Memory B cell (primary cell): ENCODE results near the gene SIAH1.
"Not testable (repeated sequence)": the region's sequence is repeated elsewhere in the genome, so short reads cannot be mapped to it uniquely, and the experiment has no call there.

ENCODE experiments used
- ATAC-seq: fragments of 150-1000 bp; cut with Tn5 transposase; 2 replicates; pipeline ENCODE4 v1.10.0; 2021; ENCODE audit warnings: low read depth, mild to moderate bottlenecking, moderate library complexity
- DNase-seq, 2 donors: peaks; one replicate each; pipeline ENCODE4 v3.0.0; 2022; ENCODE audit warnings: low spot score in 2 of 2
- H3K27ac Mint-ChIP-seq: one replicate; pipeline ENCODE4 v1.8.0; 2022; ENCODE audit warnings: mild to moderate bottlenecking, moderate library complexity, mixed read lengths
- H3K27me3 Mint-ChIP-seq: one replicate; pipeline ENCODE4 v1.8.0; 2022; ENCODE audit warnings: mixed read lengths
- H3K36me3 Mint-ChIP-seq: one replicate; pipeline ENCODE4 v1.8.0; 2022; ENCODE audit warnings: mild to moderate bottlenecking, mixed read lengths
- H3K4me1 Mint-ChIP-seq: one replicate; pipeline ENCODE4 v1.8.0; 2022; ENCODE audit warnings: mixed read lengths
- H3K4me3 Mint-ChIP-seq: one replicate; pipeline ENCODE4 v1.8.0; 2022; ENCODE audit warnings: mild to moderate bottlenecking, moderate library complexity, mixed read lengths
- H3K9me3 Mint-ChIP-seq: one replicate; pipeline ENCODE4 v1.8.0; 2022; ENCODE audit warnings: mixed read lengths

Gene SIAH1

GRCh38 chr16:48366165-48367093 is 18.8 kb downstream of the SIAH1 start:
- Mint-ChIP-seq H3K27ac (peak overlapping the region; percentile 97), H3K27me3 (no peaks in the 10 kb centered on the region), H3K9me3 (no peaks in the 10 kb centered on the region), H3K36me3 (no peaks in the 10 kb centered on the region), H3K4me1 (peaks cover 27% of the 10 kb centered on the region), H3K4me3 (peak overlapping the region; percentile 97)
- DNase-seq (peak; percentile 30 to 56), ATAC-seq (peak; percentile 79)

DNA sequence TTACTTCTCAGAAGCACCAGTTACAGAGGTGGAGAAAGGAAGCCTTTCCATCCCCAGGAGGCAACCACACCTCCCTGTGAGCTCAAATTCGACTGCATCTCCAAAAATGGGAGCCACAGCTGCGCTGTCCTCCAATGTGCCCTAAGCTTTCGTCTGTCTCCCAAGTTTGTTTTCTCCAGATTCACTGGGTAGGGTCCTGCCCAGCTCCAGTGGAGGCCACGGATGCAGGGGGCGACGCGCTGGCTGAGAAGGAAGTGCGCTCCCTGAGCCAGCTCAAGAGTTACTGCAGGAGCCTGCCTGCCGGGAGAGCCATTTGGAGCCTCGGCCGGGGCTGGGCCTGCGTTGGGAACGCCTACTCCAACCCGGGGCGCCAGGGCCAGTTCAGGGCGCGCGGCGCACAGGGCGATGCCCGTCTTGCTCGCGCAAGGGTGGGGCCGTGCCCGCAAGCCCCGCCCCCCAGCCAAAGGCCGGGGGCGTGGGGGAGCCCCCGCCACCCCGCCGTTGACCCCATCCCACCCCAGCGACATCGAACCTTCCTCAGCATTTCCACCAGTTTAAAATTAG is 19.5 kb downstream of the SIAH1 start:
- Mint-ChIP-seq H3K27me3 (no peaks in the 10 kb centered on the region), H3K4me1 (peaks cover 31% of the 10 kb centered on the region), H3K4me3 (peak overlapping the region; percentile 97), H3K9me3 (no peaks in the 10 kb centered on the region), H3K27ac (peak overlapping the region; percentile 97), H3K36me3 (no peaks in the 10 kb centered on the region)
- DNase-seq (peak; percentile 69), ATAC-seq (peak; percentile 87)

- DNase-seq: no peak
- Mint-ChIP-seq H3K36me3 (no peaks in the 10 kb centered on the region), H3K9me3 (no peaks in the 10 kb centered on the region), H3K4me1 (peaks cover 31% of the 10 kb centered on the region), H3K4me3 (peak overlapping the region; percentile 97), H3K27ac (peak overlapping the region; percentile 97), H3K27me3 (no peaks in the 10 kb centered on the region)
- no peak for ATAC-seq
These were observed 20.1 kb downstream of the SIAH1 start for GRCh38 chr16:48365025-48365600.

GRCh38 chr16:48361540-48362144 is 23.6 kb downstream of the SIAH1 start:
- H3K4me1 Mint-ChIP-seq: peaks cover 19% of the 10 kb centered on the region
- no peak overlapping the region for H3K4me3 Mint-ChIP-seq
- DNase-seq: no peak
- H3K36me3 Mint-ChIP-seq: peaks cover 2% of the 10 kb centered on the region
- H3K27ac Mint-ChIP-seq: no peak overlapping the region
- H3K27me3 Mint-ChIP-seq: no peaks in the 10 kb centered on the region
- H3K9me3 Mint-ChIP-seq: no peaks in the 10 kb centered on the region
- no peak for ATAC-seq

DNA sequence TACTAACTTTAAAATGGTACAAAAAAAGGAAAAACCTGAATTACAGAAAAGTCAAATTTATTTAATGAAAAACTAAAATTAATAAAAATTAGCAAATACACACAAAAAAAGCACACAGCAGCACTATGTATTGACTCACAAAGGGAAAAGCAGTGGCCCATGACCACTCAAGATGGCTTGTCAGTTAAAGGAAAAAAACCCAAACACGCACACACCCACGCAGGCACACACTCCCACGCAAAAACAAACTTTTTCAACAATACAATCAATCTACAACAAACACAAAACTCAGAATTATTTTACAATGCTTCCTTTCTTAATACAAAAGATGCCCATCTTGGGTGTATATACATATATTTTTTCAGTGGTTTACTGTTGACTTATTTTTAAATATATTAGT is 24.2 kb downstream of the SIAH1 start:
- no peaks in the 10 kb centered on the region for H3K27me3 Mint-ChIP-seq

DNA sequence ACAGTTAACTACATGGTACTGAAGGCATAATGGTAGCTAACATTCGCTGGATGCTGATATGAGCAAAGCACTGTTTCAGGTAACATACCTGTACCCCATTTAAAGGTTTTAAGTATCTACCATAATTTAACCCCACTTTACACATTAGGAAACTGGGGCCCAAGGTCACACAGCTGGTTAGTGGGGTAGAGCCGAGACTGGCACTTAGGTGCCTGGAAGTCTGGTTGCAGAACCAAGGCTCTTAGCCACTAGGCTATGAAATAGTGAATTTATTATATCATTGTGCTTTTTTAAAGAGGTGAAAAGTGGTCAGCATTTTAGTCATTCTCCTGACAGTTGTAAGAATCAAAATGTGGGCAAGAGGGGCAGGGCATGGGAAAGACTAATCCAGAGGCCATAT is 25.2 kb downstream of the SIAH1 start:
- no peaks in the 10 kb centered on the region for H3K9me3 Mint-ChIP-seq
- H3K27me3 Mint-ChIP-seq: no peaks in the 10 kb centered on the region
- DNase-seq (no peak), ATAC-seq (no peak)
- no peak overlapping the region for H3K4me3 Mint-ChIP-seq
- H3K27ac Mint-ChIP-seq: peak overlapping the region; percentile 28
- H3K36me3 Mint-ChIP-seq: peaks cover 5% of the 10 kb centered on the region
- peaks cover 14% of the 10 kb centered on the region for H3K4me1 Mint-ChIP-seq

More for the DNA sequence above, 24.2 kb downstream of the SIAH1 start:
- Mint-ChIP-seq H3K36me3 (peaks cover 2% of the 10 kb centered on the region), H3K9me3 (no peaks in the 10 kb centered on the region), H3K27ac (no peak overlapping the region), H3K4me1 (peaks cover 17% of the 10 kb centered on the region), H3K4me3 (no peak overlapping the region)
- DNase-seq (no peak), ATAC-seq (no peak)

DNA sequence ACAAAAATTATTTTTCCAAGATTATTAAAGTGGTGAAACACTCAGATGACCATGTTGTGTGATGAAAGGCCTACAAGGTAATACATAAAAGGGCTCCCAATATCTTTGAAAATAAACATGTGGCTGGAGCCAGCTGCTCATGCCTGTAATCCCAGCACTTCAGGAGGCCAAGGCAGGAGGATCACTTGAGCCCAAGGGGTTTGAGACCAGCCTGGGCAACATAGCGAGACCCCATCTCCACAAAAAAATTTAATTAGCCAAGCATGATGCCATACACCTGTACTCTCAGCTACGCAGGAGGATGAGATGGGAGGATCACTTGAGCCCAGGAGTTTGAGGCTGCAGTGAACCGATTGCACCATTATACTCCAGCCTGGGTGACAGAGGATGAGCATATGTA is 26.8 kb downstream of the SIAH1 start:
- H3K27me3 Mint-ChIP-seq: no peaks in the 10 kb centered on the region

GRCh38 chr16:48356633-48357376 is 28.4 kb downstream of the SIAH1 start:
- ATAC-seq (no peak), DNase-seq (no peak)
- Mint-ChIP-seq H3K27me3 (no peaks in the 10 kb centered on the region), H3K4me3 (no peak overlapping the region), H3K9me3 (no peaks in the 10 kb centered on the region), H3K4me1 (peaks cover 17% of the 10 kb centered on the region), H3K36me3 (peaks cover 9% of the 10 kb centered on the region), H3K27ac (no peak overlapping the region)

More for the DNA sequence above, 26.8 kb downstream of the SIAH1 start:
- H3K4me3 Mint-ChIP-seq: no peak overlapping the region
- no peaks in the 10 kb centered on the region for H3K9me3 Mint-ChIP-seq
- ATAC-seq: no peak
- peaks cover 18% of the 10 kb centered on the region for H3K4me1 Mint-ChIP-seq
- H3K27ac Mint-ChIP-seq: no peak overlapping the region
- no peak for DNase-seq
- peaks cover 8% of the 10 kb centered on the region for H3K36me3 Mint-ChIP-seq

GRCh38 chr16:48354877-48355855 is 30.0 kb downstream of the SIAH1 start:
- H3K36me3 Mint-ChIP-seq: peaks cover 9% of the 10 kb centered on the region
- H3K27ac Mint-ChIP-seq: peak overlapping the region; percentile 17
- H3K4me1 Mint-ChIP-seq: peaks cover 13% of the 10 kb centered on the region
- ATAC-seq (no peak), DNase-seq (no peak)
- H3K4me3 Mint-ChIP-seq: no peak overlapping the region
- no peaks in the 10 kb centered on the region for H3K27me3 Mint-ChIP-seq
- H3K9me3 Mint-ChIP-seq: no peaks in the 10 kb centered on the region

GRCh38 chr16:48354385-48354784 is 30.8 kb downstream of the SIAH1 start:
- H3K27me3 Mint-ChIP-seq, DNase-seq, H3K9me3 Mint-ChIP-seq, H3K4me3 Mint-ChIP-seq, H3K36me3 Mint-ChIP-seq, ATAC-seq: not testable (repeated sequence)
- Mint-ChIP-seq H3K27ac (peak overlapping the region; percentile 17), H3K4me1 (peaks cover 13% of the 10 kb centered on the region)

GRCh38 chr16:48353565-48354163 is 31.5 kb downstream of the SIAH1 start:
- H3K27me3 Mint-ChIP-seq: no peaks in the 10 kb centered on the region
- H3K27ac Mint-ChIP-seq: peak overlapping the region; percentile 28
- peak; percentile 57 to 71 for DNase-seq
- H3K36me3 Mint-ChIP-seq: peaks cover 11% of the 10 kb centered on the region
- H3K4me3 Mint-ChIP-seq: no peak overlapping the region
- peak; percentile 96 for ATAC-seq
- H3K4me1 Mint-ChIP-seq: peaks cover 13% of the 10 kb centered on the region
- H3K9me3 Mint-ChIP-seq: no peaks in the 10 kb centered on the region

DNA sequence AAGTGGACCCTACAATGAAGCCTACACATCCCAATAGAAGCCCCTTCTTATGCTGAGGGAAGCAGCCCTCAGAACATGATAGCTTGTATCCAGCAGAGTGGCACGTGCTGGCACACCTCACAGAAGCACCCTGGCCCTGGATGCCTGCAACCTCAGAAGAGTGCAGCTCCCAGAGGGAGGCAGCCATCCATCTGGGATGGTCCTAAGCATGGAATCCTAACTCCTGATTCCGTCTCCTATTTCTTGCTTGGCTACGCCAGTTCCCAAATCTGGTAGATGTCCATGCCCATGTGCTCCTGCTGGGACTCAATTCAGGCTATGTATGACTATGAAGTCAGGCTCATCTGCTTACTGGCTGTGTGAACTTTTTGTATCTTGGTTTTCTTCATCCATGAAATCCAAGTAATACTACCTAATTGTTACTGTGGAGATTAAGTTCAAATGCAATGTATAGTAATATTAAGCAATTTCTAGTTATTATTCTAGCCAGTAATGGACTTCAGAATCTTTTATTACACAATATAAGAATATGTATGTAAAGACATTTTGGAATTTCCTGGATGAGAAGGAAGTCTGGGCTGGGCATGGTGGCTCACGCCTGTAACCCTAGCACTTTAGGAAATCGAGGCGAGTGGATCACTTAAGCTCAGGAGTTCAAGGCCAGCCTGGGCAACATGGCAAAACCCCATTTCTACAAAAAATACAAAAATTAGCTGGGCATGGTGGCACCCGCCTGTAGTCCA is 32.4 kb downstream of the SIAH1 start:
- no peak for DNase-seq
- H3K4me1 Mint-ChIP-seq: peaks cover 12% of the 10 kb centered on the region
- H3K27ac Mint-ChIP-seq: no peak overlapping the region
- H3K4me3 Mint-ChIP-seq: no peak overlapping the region
- H3K9me3 Mint-ChIP-seq: no peaks in the 10 kb centered on the region
- no peaks in the 10 kb centered on the region for H3K27me3 Mint-ChIP-seq
- peaks cover 11% of the 10 kb centered on the region for H3K36me3 Mint-ChIP-seq
- no peak for ATAC-seq
